Activated T-cell treated with anti-CD3 and anti-CD28 coated beads, Interleukin-2, amount 50 U/mL, for 72 hours (primary cell): Measurements from ENCODE around the gene NRARP. TPM values are rescaled to one million over a fixed set of nuclear protein-coding genes. Genes with fewer than 3 reads are reported as not detected.
A peak's percentile ranks its signal among the peaks of the same experiment; 100 is the strongest.

Experiments
- ATAC-seq, 2 donors: fragments of 150-1000 bp; cut with Tn5 transposase; replicated peaks in 1 of 2; 2 replicates each; pipeline ENCODE4 v1.10.0; 2021; ENCODE audit warnings: moderate library complexity in 2 of 2, mild to moderate bottlenecking in 1 of 2
- DNase-seq, 2 donors: peaks; one replicate each; pipeline ENCODE4 v3.0.0; 2021 to 2022; ENCODE audit warnings: mixed read lengths in 1 of 2
- H3K27ac Mint-ChIP-seq: one replicate; pipeline ENCODE4 v1.8.0; 2022; ENCODE audit warnings: mild to moderate bottlenecking, moderate library complexity, mixed read lengths
- H3K27me3 Mint-ChIP-seq: one replicate; pipeline ENCODE4 v1.8.0; 2022; ENCODE audit warnings: low read depth, mixed read lengths
- H3K36me3 Mint-ChIP-seq, 2 donors: one replicate each; pipeline ENCODE4 v1.8.0; 2022; ENCODE audit warnings: mixed read lengths in 2 of 2, mild to moderate bottlenecking in 1 of 2; ENCODE audit not compliant: insufficient read depth in 2 of 2
- H3K4me1 Mint-ChIP-seq: one replicate; pipeline ENCODE4 v1.8.0; 2022; ENCODE audit warnings: low read depth, mixed read lengths
- H3K4me3 Mint-ChIP-seq, 2 donors: one replicate each; pipeline ENCODE4 v1.8.0; 2022; ENCODE audit warnings: mild to moderate bottlenecking in 2 of 2, mixed read lengths in 2 of 2, moderate library complexity in 2 of 2
- H3K9me3 Mint-ChIP-seq, 2 donors: one replicate each; pipeline ENCODE4 v1.8.0; 2022; ENCODE audit warnings: mixed read lengths in 2 of 2
- total RNA-seq, 2 donors: library from RNA; stranded (reverse); gene quantifications; one replicate each; pipeline ENCODE4 v1.2.3, GENCODE V29; 2022

Gene NRARP
- total RNA-seq, 2 donors from 2014 or later: 1.6 to 2.0 TPM

DNA sequence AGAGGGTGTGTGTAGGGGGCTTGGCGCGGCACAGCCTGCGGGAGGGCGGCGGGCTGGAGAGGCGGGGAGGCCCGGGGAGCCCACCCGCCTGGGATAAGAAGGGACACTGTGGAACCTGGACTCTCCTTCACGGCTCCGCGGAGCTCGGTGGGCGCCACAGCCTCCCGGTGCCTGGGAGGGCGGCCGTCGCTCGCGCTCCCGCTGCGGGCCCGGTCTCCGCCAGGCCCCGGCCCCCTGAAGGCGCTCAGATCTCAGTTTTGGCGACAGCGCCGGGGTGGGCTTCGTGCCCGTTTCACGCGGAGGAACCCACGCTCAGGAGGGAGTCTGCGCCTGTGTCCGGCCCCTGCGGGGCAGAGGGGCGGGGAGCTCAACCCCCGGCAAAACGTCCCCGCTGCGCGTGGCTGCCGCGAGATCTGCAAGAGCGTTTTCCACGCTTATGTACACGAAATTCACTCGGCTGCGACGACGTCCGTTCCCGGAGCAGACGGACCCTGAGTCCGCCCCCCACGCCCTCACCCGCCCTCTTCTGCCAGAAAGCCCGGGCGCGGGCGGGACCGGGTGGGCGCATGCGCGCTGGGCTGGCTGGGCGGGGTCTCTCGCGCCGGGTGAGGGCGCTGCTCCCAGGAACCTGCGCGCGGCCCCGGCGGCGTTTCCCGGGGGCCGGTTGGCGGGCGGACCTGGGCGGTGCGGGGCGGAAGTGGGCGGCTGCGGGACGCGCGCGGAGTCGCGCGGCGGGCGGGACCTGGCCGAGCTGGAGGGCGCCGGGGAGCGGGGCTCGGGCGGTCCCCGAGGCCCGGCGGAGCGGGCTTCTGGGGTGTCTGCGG lies 47.2 kb downstream of the NRARP start, which contains the start of gene NELFB:
Gene NELFB, plus strand, starts transcription at position 704 of the 824 bp plus-strand sequence.
- Mint-ChIP-seq H3K9me3 (no peaks in the 10 kb centered on the region), H3K4me3 (peak within 1 kb of the TSS; percentile 89 to 93), H3K36me3 (peaks cover 0 to 3% of the 10 kb centered on the region in 2 donors), H3K27me3 (no peaks in the 10 kb centered on the region), H3K4me1 (peaks cover 14% of the 10 kb centered on the region), H3K27ac (peak within 1 kb of the TSS; percentile 42)
- DNase-seq (peak; percentile 96 to 99), ATAC-seq (peak; percentile 91 to 93)

DNA sequence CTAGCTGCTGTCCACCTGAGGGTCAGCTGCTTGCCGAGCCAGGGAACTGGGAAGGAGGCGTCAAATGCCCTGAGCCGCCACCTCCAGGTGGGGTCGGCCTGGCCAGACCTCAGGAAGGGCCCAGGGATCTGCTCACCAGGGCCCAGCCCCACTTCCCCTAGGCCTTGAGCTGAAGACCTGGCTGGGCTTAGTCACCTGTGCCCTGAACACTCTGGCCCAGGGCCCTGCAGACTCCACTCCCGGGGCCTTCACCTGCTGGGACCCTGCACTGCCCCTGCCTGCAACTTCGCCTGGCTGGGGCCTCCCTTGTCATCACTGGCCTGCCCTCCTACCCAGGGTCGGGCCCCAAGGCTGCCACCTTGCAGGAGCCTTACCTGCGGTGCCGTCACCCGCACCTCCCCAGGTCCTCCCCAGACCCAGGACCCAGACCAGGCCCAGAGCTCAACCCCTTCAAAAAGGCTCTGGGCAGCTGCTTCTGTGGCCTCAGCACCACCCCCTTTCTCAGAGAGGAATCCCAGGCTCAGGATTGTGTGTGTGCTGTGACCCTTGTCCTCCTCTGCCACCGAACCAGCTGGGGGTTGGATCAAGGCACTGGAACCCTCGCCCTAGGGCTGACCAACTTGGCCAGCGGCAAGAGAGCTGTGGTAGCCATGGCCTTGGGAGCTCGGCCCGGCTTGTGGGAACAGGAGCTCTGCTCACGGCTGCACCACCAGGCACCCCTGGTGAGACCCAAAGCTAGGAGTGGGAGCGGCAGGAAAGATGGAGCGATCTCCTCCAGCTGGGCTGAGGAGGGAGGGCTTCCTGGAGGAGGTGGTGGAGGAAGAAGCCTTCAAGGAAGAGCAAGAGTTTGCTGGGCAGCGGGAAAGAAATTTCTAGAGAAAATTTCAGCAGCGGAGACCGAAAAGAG lies 48.1 kb downstream of the NRARP start:
- peaks cover 14% of the 10 kb centered on the region for H3K4me1 Mint-ChIP-seq
- DNase-seq: no peak
- no peak for ATAC-seq
- H3K4me3 Mint-ChIP-seq: peak overlapping the region; percentile 89 to 93
- no peaks in the 10 kb centered on the region for H3K27me3 Mint-ChIP-seq
- H3K9me3 Mint-ChIP-seq: no peaks in the 10 kb centered on the region
- peaks cover 0 to 3% of the 10 kb centered on the region in 2 donors for H3K36me3 Mint-ChIP-seq
- no peak overlapping the region for H3K27ac Mint-ChIP-seq

DNA sequence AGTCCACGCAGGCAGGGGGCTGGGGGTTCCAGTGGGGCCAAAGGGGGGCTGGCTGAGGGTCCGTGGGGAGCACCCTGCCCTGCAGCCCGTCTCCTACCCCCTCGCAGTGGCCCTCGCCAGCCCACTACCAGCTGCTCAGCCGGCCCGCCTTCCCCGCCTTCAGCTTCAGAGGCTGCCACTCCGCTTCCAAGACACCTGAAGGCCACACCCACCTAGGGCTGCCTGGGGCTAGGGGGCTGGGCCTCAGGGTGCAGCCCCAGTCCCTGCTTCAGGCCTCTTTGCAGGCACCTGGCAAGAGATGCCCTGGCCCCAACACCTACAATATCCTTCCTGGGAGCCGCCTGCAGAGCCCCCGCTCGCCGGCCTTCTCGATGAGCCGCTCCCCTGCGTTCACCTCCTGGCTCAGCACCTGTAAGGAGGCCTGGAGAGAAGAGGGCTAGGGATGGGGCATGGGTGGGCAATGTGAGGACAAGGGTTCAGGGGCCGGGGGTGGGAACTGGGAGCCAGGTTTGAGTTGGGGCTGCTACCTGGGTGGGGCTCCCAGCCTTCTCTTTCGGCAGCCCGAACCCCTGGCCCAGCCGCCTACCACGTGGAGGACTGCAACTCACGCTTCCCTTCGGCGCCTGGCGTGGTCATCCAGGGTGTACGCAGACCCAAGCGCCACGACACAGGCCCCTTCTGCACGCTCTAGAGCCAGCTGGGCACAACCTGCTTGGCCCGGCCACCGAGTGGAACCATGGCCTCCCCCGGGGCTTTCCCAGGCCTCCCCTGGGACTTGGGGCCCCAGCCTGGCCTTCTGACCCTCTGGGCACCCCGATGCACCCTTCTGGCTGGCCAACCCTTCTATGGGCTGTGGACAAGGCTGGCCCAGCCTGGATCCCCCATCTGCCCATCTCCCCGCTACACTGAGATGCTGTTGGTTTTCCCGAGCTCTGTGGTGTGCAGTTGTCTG lies 49.2 kb downstream of the NRARP start:
- H3K27me3 Mint-ChIP-seq: no peaks in the 10 kb centered on the region
- ATAC-seq: no peak
- H3K27ac Mint-ChIP-seq: no peak overlapping the region
- no peak overlapping the region for H3K4me3 Mint-ChIP-seq
- H3K36me3 Mint-ChIP-seq: peaks cover 0 to 3% of the 10 kb centered on the region in 2 donors
- H3K4me1 Mint-ChIP-seq: peaks cover 14% of the 10 kb centered on the region
- H3K9me3 Mint-ChIP-seq: no peaks in the 10 kb centered on the region
- no peak for DNase-seq

DNA sequence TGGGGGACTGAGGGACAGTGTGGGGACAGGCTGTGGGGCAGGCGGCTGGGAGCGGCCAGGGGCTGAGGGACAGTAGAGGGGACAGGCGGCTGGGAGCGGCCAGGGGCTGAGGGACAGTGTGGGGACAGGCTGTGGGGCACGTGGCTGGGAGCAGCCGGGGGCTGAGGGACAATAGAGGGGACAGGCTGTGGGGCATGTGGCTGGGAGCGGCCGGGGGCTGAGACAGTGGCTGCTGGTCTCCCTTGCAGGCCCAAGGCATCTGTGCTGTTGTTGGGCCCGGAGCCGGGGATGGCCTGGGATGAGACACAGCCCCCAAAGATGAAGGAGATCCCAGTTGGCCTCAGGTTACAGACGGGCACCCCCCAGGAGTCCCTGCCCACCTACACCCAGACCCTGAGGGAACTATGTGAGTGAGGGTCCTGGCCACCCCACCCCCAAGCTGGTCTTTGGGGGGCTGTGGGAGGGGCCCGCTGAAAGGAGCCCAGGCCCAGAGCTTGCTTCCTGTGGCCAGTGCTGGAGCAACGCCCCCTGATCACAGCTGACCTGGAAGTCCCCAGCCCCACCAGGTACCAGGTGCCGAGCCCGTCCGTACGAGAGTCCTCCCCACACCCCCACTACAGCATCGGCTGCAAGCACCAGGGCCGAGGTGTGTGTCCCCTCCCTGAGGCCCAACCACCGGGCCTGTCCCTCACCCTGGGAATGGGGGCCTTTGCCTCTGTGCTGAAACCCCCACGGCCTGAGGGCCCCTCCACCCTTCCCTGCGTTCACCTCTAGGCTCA lies 50.4 kb downstream of the NRARP start:
- DNase-seq (no peak), ATAC-seq (no peak)
- Mint-ChIP-seq H3K4me3 (no peak overlapping the region), H3K27ac (no peak overlapping the region), H3K4me1 (peaks cover 14% of the 10 kb centered on the region), H3K36me3 (peaks cover 0 to 3% of the 10 kb centered on the region in 2 donors), H3K27me3 (no peaks in the 10 kb centered on the region), H3K9me3 (no peaks in the 10 kb centered on the region)

DNA sequence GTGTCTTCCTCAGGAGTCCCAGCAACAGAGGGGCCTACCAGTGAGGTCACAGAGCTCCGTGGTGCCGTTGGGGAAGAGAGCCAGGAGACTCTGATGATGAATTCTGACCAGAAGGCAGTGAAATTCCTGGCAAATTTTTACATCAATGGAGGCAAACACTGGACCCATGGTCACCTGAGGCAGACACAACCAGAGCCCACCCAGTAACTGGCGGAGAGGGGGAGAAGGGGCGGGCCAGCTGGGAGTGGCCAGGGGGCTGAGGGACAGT lies 50.9 kb downstream of the NRARP start, which contains the start of gene STPG3:
Gene STPG3, plus strand, starts transcription at position 93 of the 268 bp plus-strand sequence. Its CDS starts 1 bp downstream, at position 94.
- H3K4me3 Mint-ChIP-seq: no peak within 1 kb of the TSS
- no peak within 1 kb of the TSS for H3K27ac Mint-ChIP-seq
- H3K9me3 Mint-ChIP-seq: no peaks in the 10 kb centered on the region
- no peaks in the 10 kb centered on the region for H3K27me3 Mint-ChIP-seq
- H3K36me3 Mint-ChIP-seq: no peaks in the 10 kb centered on the region
- ATAC-seq (no peak), DNase-seq (no peak)
- peaks cover 9% of the 10 kb centered on the region for H3K4me1 Mint-ChIP-seq

DNA sequence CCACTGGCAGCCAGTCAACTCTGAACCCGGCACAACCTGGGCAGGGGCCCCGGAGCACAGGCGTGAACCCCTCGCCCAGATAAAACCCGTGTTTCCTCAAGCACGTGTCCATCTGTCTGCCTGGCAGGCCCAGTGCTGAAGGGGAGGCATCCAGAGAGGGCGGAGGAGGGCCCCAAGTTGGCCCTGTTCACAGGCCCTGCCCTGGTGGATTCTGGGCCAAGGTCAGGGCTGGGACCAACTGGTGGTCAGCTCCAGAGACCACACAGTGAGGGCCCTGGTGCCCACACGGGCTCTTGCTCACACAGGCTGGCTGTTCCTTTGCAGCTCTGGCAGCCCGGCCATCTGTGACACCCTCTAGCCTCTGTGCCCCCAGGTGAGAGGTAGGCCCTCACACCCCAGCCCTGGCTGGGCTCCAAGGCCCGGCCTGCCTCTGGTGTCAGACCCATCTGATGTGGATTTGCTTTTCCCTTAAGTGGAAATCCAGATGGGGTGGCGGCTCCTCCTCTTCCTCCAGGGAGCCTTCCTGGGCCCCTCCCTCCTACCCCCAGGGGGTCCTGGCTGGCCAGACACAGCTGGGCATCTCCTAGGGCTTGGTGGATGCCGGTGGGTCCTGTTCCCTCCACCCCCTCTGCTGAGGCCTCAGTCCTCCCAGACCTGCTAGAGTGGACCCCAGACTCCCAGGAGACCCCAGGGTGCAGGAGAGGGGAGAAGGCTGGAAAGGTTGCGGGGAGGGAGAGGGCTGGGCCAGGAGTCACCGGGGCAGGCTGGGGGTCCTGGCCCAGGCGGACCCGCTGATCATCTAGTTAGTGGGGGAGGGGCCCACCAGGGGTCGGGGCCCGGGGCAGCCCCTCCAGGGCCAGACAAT lies 51.5 kb downstream of the NRARP start:
- no peaks in the 10 kb centered on the region for H3K27me3 Mint-ChIP-seq
- ATAC-seq: no peak
- H3K4me1 Mint-ChIP-seq: peaks cover 6% of the 10 kb centered on the region
- H3K36me3 Mint-ChIP-seq: no peaks in the 10 kb centered on the region
- no peak overlapping the region for H3K27ac Mint-ChIP-seq
- no peaks in the 10 kb centered on the region for H3K9me3 Mint-ChIP-seq
- H3K4me3 Mint-ChIP-seq: no peak overlapping the region
- no peak for DNase-seq

Other genes with a start within 250 kb of the NRARP start
- under 1 TPM; 0.28 to 0.48 TPM for gene ENTPD2, start 248.2 kb downstream of the NRARP start, total RNA-seq
- gene SAPCD2, start 231.7 kb downstream of the NRARP start, total RNA-seq: 1 to 10 TPM; 6.6 to 8.4 TPM
- gene UAP1L1, start 224.8 kb downstream of the NRARP start, total RNA-seq: 10 to 100 TPM; 13.6 to 14.3 TPM
- 10 to 100 TPM; 40.3 to 45.8 TPM for gene MAN1B1, start 215.3 kb downstream of the NRARP start, total RNA-seq
- gene DPP7, start 187.5 kb downstream of the NRARP start, total RNA-seq: 100 to 1,000 TPM; 155 to 158 TPM
- 1 to 10 TPM in 1 of 2 donors, under 1 TPM in 1; 0.38 to 1.2 TPM for gene GRIN1, start 163.1 kb downstream of the NRARP start, total RNA-seq
- not detected for gene LRRC26, start 132.2 kb downstream of the NRARP start, total RNA-seq
- gene TMEM210, start 130.2 kb downstream of the NRARP start, total RNA-seq: under 1 TPM; 0.50 to 0.74 TPM
- 10 to 100 TPM; 56.9 to 63.5 TPM for gene ANAPC2, start 113.7 kb downstream of the NRARP start, total RNA-seq
- 10 to 100 TPM; 64.1 to 84.5 TPM for gene SSNA1, start 113.6 kb downstream of the NRARP start, total RNA-seq
- gene TPRN, start 101.5 kb downstream of the NRARP start, total RNA-seq: 10 to 100 TPM; 13.3 to 19.9 TPM
- 10 to 100 TPM; 27.4 to 33.3 TPM for gene TMEM203, start 96.6 kb downstream of the NRARP start, total RNA-seq
- 10 to 100 TPM; 43.3 to 50.9 TPM for gene NDOR1, start 96.6 kb downstream of the NRARP start, total RNA-seq
- 10 to 100 TPM in 1 of 2 donors, 1 to 10 TPM in 1; 6.6 to 10.3 TPM for gene RNF208, start 80.0 kb downstream of the NRARP start, total RNA-seq
- 1 to 10 TPM; 1.0 to 2.0 TPM for gene CYSRT1, start 77.1 kb downstream of the NRARP start, total RNA-seq
- under 1 TPM in 1 of 2 donors, not detected in 1; 0.14 TPM for gene RNF224, start 74.8 kb downstream of the NRARP start, total RNA-seq
- under 1 TPM; 0.12 to 0.14 TPM for gene SLC34A3, start 71.4 kb downstream of the NRARP start, total RNA-seq
- 100 to 1,000 TPM; 122 to 128 TPM for gene TUBB4B, start 61.0 kb downstream of the NRARP start, total RNA-seq
- gene STPG3, start 51.0 kb downstream of the NRARP start, total RNA-seq: under 1 TPM in 1 of 2 donors, not detected in 1; 0.63 TPM
- 10 to 100 TPM; 53.1 to 56.6 TPM for gene NELFB, start 46.9 kb downstream of the NRARP start, total RNA-seq
- gene TOR4A, start 24.5 kb downstream of the NRARP start, total RNA-seq: 1 to 10 TPM; 4.3 to 8.3 TPM
- gene EXD3, start 120.9 kb upstream of the NRARP start, total RNA-seq: 10 to 100 TPM; 23.7 to 26.0 TPM
- gene NOXA1, start 121.1 kb upstream of the NRARP start, total RNA-seq: 1 to 10 TPM; 1.4 to 1.8 TPM
- not detected for gene ENTPD8, start 139.1 kb upstream of the NRARP start, total RNA-seq
- 10 to 100 TPM; 20.0 to 28.5 TPM for gene NSMF, start 157.1 kb upstream of the NRARP start, total RNA-seq
- gene PNPLA7, start 248.1 kb upstream of the NRARP start, total RNA-seq: 1 to 10 TPM; 6.8 to 8.2 TPM
- 10 to 100 TPM; 26.6 to 28.4 TPM for gene MRPL41, start 249.6 kb upstream of the NRARP start, total RNA-seq